A204.1 (cell line): ENCODE results near the gene TEC.

Experiments used
- FAIRE-seq: peaks from 2 replicates; lab custom pipeline; 2012; peaks lifted over from hg19 to GRCh38; lab: Jason Lieb, UNC

Gene TEC

GRCh38 chr4:48269861-48270522 lies 354 bp upstream of the TEC start:
- FAIRE-seq: no peak

GRCh38 chr4:48267574-48267973 lies 2.1 kb downstream of the TEC start:
- no peak for FAIRE-seq

GRCh38 chr4:48266781-48267180 lies 2.9 kb downstream of the TEC start:
- FAIRE-seq: no peak

GRCh38 chr4:48262926-48263325 lies 6.7 kb downstream of the TEC start:
- no peak for FAIRE-seq

- FAIRE-seq: no peak
Observed at GRCh38 chr4:48262484-48262883, 7.2 kb downstream of the TEC start.

GRCh38 chr4:48261281-48261680 lies 8.4 kb downstream of the TEC start:
- FAIRE-seq: no peak

- no peak for FAIRE-seq
Observed at GRCh38 chr4:48259748-48260147, 9.9 kb downstream of the TEC start.

GRCh38 chr4:48258845-48259397 lies 10.7 kb downstream of the TEC start:
- FAIRE-seq: no peak

- no peak for FAIRE-seq
Observed at GRCh38 chr4:48255959-48256342, 13.7 kb downstream of the TEC start.

- no peak for FAIRE-seq
Observed at GRCh38 chr4:48255072-48255958, 14.3 kb downstream of the TEC start.

- FAIRE-seq: no peak
Observed at GRCh38 chr4:48254381-48255071, 15.1 kb downstream of the TEC start.

GRCh38 chr4:48252313-48252712 lies 17.3 kb downstream of the TEC start:
- FAIRE-seq: no peak

GRCh38 chr4:48250980-48251379 lies 18.7 kb downstream of the TEC start:
- no peak for FAIRE-seq

GRCh38 chr4:48250343-48250742 lies 19.3 kb downstream of the TEC start:
- no peak for FAIRE-seq

GRCh38 chr4:48249378-48249777 lies 20.3 kb downstream of the TEC start:
- no peak for FAIRE-seq

- no peak for FAIRE-seq
Observed at GRCh38 chr4:48248559-48248953, 21.1 kb downstream of the TEC start.

GRCh38 chr4:48247878-48248558 lies 21.6 kb downstream of the TEC start:
- FAIRE-seq: no peak

- no peak for FAIRE-seq
Observed at GRCh38 chr4:48247142-48247877, 22.3 kb downstream of the TEC start.

GRCh38 chr4:48244665-48245064 lies 25.0 kb downstream of the TEC start:
- FAIRE-seq: no peak

- no peak for FAIRE-seq
Observed at GRCh38 chr4:48243887-48244286, 25.8 kb downstream of the TEC start.

GRCh38 chr4:48243429-48243828 lies 26.2 kb downstream of the TEC start:
- no peak for FAIRE-seq
